NOMO-1 treated with DMSO at 0.1 percent for 48 hours (cell line): ENCODE results near the gene PRR33.
A peak's percentile ranks its signal among the peaks of the same experiment; 100 is the strongest.
"Not testable (repeated sequence)": the region's sequence is repeated elsewhere in the genome, so short reads cannot be mapped to it uniquely, and the experiment has no call there.

Experiments
- DNase-seq: peaks from one replicate; lab custom pipeline; 2025; ENCODE audit not compliant: unreplicated experiment; lab: John Stamatoyannopoulos, UW

The PRR33 gene

GRCh38 chr11:1889941-1890855 lies 1.5 kb downstream of the PRR33 start:
- no peak for DNase-seq

GRCh38 chr11:1889224-1889930 lies 2.3 kb downstream of the PRR33 start:
- no peak for DNase-seq

GRCh38 chr11:1888811-1889210 lies 2.9 kb downstream of the PRR33 start:
- no peak for DNase-seq

GRCh38 chr11:1888347-1888753 lies 3.3 kb downstream of the PRR33 start:
- no peak for DNase-seq

GRCh38 chr11:1887451-1888346 lies 4.0 kb downstream of the PRR33 start:
- DNase-seq: no peak

- not testable (repeated sequence) for DNase-seq
These were observed 5.1 kb downstream of the PRR33 start for GRCh38 chr11:1886551-1886950.

- DNase-seq: no peak
These were observed 7.4 kb downstream of the PRR33 start for GRCh38 chr11:1884303-1884700.

- no peak for DNase-seq
These were observed 8.1 kb downstream of the PRR33 start for GRCh38 chr11:1883346-1884302.

- DNase-seq: peak; percentile 41
These were observed 9.1 kb downstream of the PRR33 start for GRCh38 chr11:1882265-1883238.

- no peak for DNase-seq
These were observed 10.0 kb downstream of the PRR33 start for GRCh38 chr11:1881442-1882264.

- no peak for DNase-seq
These were observed 10.8 kb downstream of the PRR33 start for GRCh38 chr11:1880746-1881441.

GRCh38 chr11:1879941-1880720 lies 11.6 kb downstream of the PRR33 start:
- no peak for DNase-seq

- no peak for DNase-seq
These were observed 12.3 kb downstream of the PRR33 start for GRCh38 chr11:1879342-1879940.

- DNase-seq: no peak
These were observed 13.3 kb downstream of the PRR33 start for GRCh38 chr11:1878137-1879031.
